ENCODE results near the gene WDR83.

Gene WDR83

GRCh38 chr19:12720296-12720695, 53.7 kb downstream of the WDR83 start:
- DNase-seq (ENCODE audit: low spot score): no peak

GRCh38 chr19:12720851-12721655, 54.4 kb downstream of the WDR83 start:
- DNase-seq (ENCODE audit: low spot score): no peak

GRCh38 chr19:12721656-12722565, 55.3 kb downstream of the WDR83 start:
- DNase-seq (ENCODE audit: low spot score): peak; percentile 75

- peak; percentile 98 for DNase-seq (ENCODE audit: low spot score)
Measured at GRCh38 chr19:12722566-12723380, 56.2 kb downstream of the WDR83 start.

GRCh38 chr19:12723381-12723640, 56.7 kb downstream of the WDR83 start:
- no peak for DNase-seq (ENCODE audit: low spot score)

- DNase-seq (ENCODE audit: low spot score): peak; percentile 72
Measured at GRCh38 chr19:12723641-12724426, 57.2 kb downstream of the WDR83 start, which contains the start of gene TNPO2. Gene TNPO2 (minus strand): TSS chr19:12723932. CDS start chr19:12720977, 2,955 bp downstream.

Measured in germinal center (tissue), 1 donor.